Uterus (tissue), 2 donors: ENCODE measurements around the gene ATP6V0D1.

Source experiments
- POLR2A ChIP-seq, 2 donors: fragments of 450-650 bp; IDR thresholded peaks; one replicate each; pipeline ENCODE4 v1.6.1; 2016; ENCODE audit warnings: antibody characterized with exemption in 2 of 2, mild to moderate bottlenecking in 1 of 2, moderate library complexity in 1 of 2
- TF ChIP-seq, protein P1 (sequence below), 4 experiments: fragments of 200-600 bp in 2 of 4; fragments of 450-650 bp in 2 of 4; sonication (generic) in 2 of 4; IDR thresholded peaks; one replicate each; pipeline ENCODE4 v1.5.1; 2016 to 2019; ENCODE audit warnings: antibody characterized with exemption in 4 of 4, mild to moderate bottlenecking in 2 of 4, moderate library complexity in 1 of 4

DNA sequence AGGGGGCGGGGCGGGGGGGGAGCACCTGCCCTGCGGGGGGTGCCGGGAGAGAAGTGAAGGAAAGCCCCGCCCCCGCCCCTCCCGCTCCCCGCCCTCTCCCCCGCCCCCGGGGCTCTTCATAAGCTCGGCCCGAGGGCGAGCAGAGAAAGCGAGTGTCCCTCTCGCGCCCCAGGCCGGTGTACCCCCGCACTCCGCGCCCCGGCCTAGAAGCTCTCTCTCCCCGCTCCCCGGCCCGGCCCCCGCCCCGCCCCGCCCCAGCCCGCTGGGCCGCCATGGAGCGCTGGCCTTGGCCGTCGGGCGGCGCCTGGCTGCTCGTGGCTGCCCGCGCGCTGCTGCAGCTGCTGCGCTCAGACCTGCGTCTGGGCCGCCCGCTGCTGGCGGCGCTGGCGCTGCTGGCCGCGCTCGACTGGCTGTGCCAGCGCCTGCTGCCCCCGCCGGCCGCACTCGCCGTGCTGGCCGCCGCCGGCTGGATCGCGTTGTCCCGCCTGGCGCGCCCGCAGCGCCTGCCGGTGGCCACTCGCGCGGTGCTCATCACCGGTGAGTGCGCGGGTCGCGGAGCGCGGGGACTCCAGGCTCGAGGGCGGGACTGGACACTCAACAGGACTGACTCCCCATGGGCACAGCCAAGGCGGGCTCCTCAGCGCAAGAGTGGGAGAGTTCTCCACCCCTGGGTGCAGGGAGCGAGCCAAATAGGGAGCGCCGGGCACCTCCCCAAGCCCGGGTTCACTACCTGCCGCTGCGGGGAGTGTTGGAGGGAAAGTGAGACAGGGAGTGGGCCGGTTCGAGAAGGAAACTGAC, 49.8 kb downstream of the ATP6V0D1 start, which contains the start of gene HSD11B2:
- TF ChIP-seq, protein P1, sequence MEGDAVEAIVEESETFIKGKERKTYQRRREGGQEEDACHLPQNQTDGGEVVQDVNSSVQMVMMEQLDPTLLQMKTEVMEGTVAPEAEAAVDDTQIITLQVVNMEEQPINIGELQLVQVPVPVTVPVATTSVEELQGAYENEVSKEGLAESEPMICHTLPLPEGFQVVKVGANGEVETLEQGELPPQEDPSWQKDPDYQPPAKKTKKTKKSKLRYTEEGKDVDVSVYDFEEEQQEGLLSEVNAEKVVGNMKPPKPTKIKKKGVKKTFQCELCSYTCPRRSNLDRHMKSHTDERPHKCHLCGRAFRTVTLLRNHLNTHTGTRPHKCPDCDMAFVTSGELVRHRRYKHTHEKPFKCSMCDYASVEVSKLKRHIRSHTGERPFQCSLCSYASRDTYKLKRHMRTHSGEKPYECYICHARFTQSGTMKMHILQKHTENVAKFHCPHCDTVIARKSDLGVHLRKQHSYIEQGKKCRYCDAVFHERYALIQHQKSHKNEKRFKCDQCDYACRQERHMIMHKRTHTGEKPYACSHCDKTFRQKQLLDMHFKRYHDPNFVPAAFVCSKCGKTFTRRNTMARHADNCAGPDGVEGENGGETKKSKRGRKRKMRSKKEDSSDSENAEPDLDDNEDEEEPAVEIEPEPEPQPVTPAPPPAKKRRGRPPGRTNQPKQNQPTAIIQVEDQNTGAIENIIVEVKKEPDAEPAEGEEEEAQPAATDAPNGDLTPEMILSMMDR (IDR thresholded peaks at IDR 0.05) = peak in 3 of 4 experiments; percentile 3 to 14 (median 13)
- TF ChIP-seq POLR2A (IDR thresholded peaks at IDR 0.05) = peak in 1 of 2 donors; percentile 37
